HCT116 (cell line): ENCODE results near the gene WFDC5. TPM values are rescaled to one million over a fixed set of nuclear protein-coding genes. Genes with fewer than 3 reads are reported as not detected.
A peak's percentile ranks its signal among the peaks of the same experiment; 100 is the strongest.
"Not testable (repeated sequence)": the region's sequence is repeated elsewhere in the genome, so short reads cannot be mapped to it uniquely, and the experiment has no call there.

Experiments used
- ATAC-seq: fragments of 200-7000 bp; cut with Tn5 transposase; 2 replicates; pipeline ENCODE4 v1.9.1; 2020; ENCODE audit warnings: mild to moderate bottlenecking, moderate library complexity
- BruUV-seq: library from RNA; stranded (reverse); fragments of 400-500 nt; replicated peaks from 2 replicates; lab custom pipeline; 2021; lab: Mats Ljungman, UMichigan
- CTCF ChIA-PET: fragments of 300-600 bp; sonication (Branson Sonifier 250); formaldehyde crosslinking; loops from one replicate; lab custom pipeline; 2021; ENCODE audit warnings: antibody characterized with exemption; lab: Charles Lee
- POLR2A ChIA-PET: fragments of 300-600, 350-600 bp; sonication (Branson Sonifier 250); formaldehyde crosslinking; loops from one replicate; lab custom pipeline; 2021; ENCODE audit warnings: antibody characterized with exemption; lab: Charles Lee
- RAD21 ChIA-PET, 2 experiments: fragments of 300-600 bp; sonication (Branson Sonifier 250); formaldehyde crosslinking; loops; one replicate each; lab custom pipeline; 2023; ENCODE audit warnings: low total read pairs in 2 of 2; ENCODE audit not compliant: uncharacterized antibody in 2 of 2, unreplicated experiment in 2 of 2, low non-redundant PET in 1 of 2; lab: Charles Lee
- DNase-seq: peaks from one replicate; pipeline ENCODE4 v3.0.0-alpha.2; 2010; ENCODE audit warnings: low read depth, low spot score
- H2AFZ ChIP-seq: fragments of 200-600 bp; shearing (Covaris generic), sonication (generic); 2 replicates; pipeline ENCODE4 v1.6.1; 2017; ENCODE audit warnings: low read depth, mixed run types, mixed read lengths, antibody characterized with exemption, low read length; ENCODE audit not compliant: poor library complexity, severe bottlenecking
- H3K27ac ChIP-seq: 2 replicates; pipeline ENCODE4 v1.5.1; 2012; ENCODE audit warnings: low read depth, low read length
- H3K27me3 ChIP-seq: fragments of 200-600 bp; sonication (generic); 2 replicates; pipeline ENCODE4 v1.6.1; 2016; ENCODE audit warnings: mixed run types, low read length, mixed read lengths; ENCODE audit not compliant: insufficient read depth
- H3K36me3 ChIP-seq, 2 experiments: fragments of 200-500 bp in 1 of 2; fragments of 200-600 bp in 1 of 2; sonication (Bioruptor generic) in 1 of 2; sonication (generic) in 1 of 2; 2 replicates each; pipeline versions ENCODE4 v1.5.1 to v1.6.1; 2014 to 2016; ENCODE audit warnings: low read length in 2 of 2, inconsistent platforms in 1 of 2, mixed read lengths in 1 of 2, mixed run types in 1 of 2; ENCODE audit not compliant: insufficient read depth in 2 of 2, control insufficient read depth in 1 of 2
- H3K4me1 ChIP-seq, 2 experiments: fragments of 200-600 bp in 1 of 2; sonication (generic) in 1 of 2; 2 replicates each; pipeline versions ENCODE4 v1.5.1 to v1.6.1; 2012 to 2017; ENCODE audit warnings: low read length in 2 of 2, inconsistent platforms in 1 of 2, mild to moderate bottlenecking in 1 of 2, mixed read lengths in 1 of 2, mixed run types in 1 of 2, moderate library complexity in 1 of 2; ENCODE audit not compliant: insufficient read depth in 2 of 2, control insufficient read depth in 1 of 2
- H3K4me2 ChIP-seq: fragments of 200-600 bp; sonication (generic); 2 replicates; pipeline ENCODE4 v1.6.1; 2017; ENCODE audit warnings: mixed run types, low read length, mixed read lengths
- H3K4me3 ChIP-seq, 2 experiments: fragments of 200-600 bp in 1 of 2; sonication (generic) in 1 of 2; replicated peaks in 1 of 2; 2 replicates each; pipeline ENCODE4 v1.5.1; 2011 to 2016; ENCODE audit warnings: low read length in 2 of 2, control low read depth in 1 of 2, low read depth in 1 of 2, mild to moderate bottlenecking in 1 of 2, mixed read lengths in 1 of 2, mixed run types in 1 of 2
- H3K79me2 ChIP-seq: fragments of 200-600 bp; sonication (generic); 2 replicates; pipeline ENCODE4 v1.6.1; 2017; ENCODE audit warnings: mild to moderate bottlenecking, mixed run types, low read length, moderate library complexity, mixed read lengths; ENCODE audit not compliant: insufficient read depth
- H3K9ac ChIP-seq: fragments of 200-600 bp; sonication (generic); 2 replicates; pipeline ENCODE4 v1.6.1; 2016; ENCODE audit warnings: low read length, mixed read lengths
- H3K9me2 ChIP-seq: fragments of 200-600 bp; sonication (generic), shearing (Covaris generic); 2 replicates; pipeline ENCODE4 v1.6.1; 2017; ENCODE audit warnings: mixed run types, mild to moderate bottlenecking, moderate library complexity; ENCODE audit not compliant: insufficient read depth
- H3K9me3 ChIP-seq, 2 experiments: fragments of 200-500 bp in 1 of 2; fragments of 200-600 bp in 1 of 2; sonication (Bioruptor generic) in 1 of 2; sonication (generic) in 1 of 2; 2 replicates each; pipeline ENCODE4 v1.6.1; 2014 to 2017; ENCODE audit warnings: low read length in 2 of 2, mixed read lengths in 2 of 2, inconsistent platforms in 1 of 2, low read depth in 1 of 2, mild to moderate bottlenecking in 1 of 2, mixed run types in 1 of 2, moderate library complexity in 1 of 2; ENCODE audit not compliant: control insufficient read depth in 1 of 2, insufficient read depth in 1 of 2
- H4K20me1 ChIP-seq: fragments of 200-600 bp; sonication (generic), shearing (Covaris generic); 2 replicates; pipeline ENCODE4 v1.6.1; 2017; ENCODE audit warnings: mixed run types, mild to moderate bottlenecking, moderate library complexity; ENCODE audit not compliant: insufficient read depth
- CTCF ChIP-seq, 3 experiments: fragments of 200-600 bp in 1 of 3; sonication (generic) in 1 of 3; IDR thresholded peaks in 2 of 3; conservative IDR thresholded peaks in 1 of 3; 2 replicates each; pipeline ENCODE4 v1.5.1; 2012 to 2017; ENCODE audit warnings: low read depth in 2 of 3, low read length in 2 of 3, antibody characterized with exemption in 1 of 3, borderline replicate concordance in 1 of 3, control low read depth in 1 of 3, mild to moderate bottlenecking in 1 of 3, mixed read lengths in 1 of 3, mixed run types in 1 of 3, moderate library complexity in 1 of 3; ENCODE audit not compliant: insufficient read depth in 1 of 3
- RAD21 ChIP-seq: IDR thresholded peaks from 2 replicates; pipeline ENCODE4 v1.6.1; 2012; ENCODE audit warnings: low read depth, mild to moderate bottlenecking
- SP1 ChIP-seq: IDR thresholded peaks from 2 replicates; pipeline ENCODE4 v1.6.1; 2012; ENCODE audit warnings: low read depth
- intact Hi-C: fragments of 100-400 bp; cut with micrococcal nuclease; formaldehyde crosslinking; loops from 2 replicates; pipeline ENCODE4 v1.10.0; 2022
- total RNA-seq: library from RNA; stranded (reverse); gene quantifications from one replicate; pipeline ENCODE4 v1.2.1, GENCODE V29; 2021; ENCODE audit not compliant: unreplicated experiment

The WFDC5 gene
- total RNA-seq, 1 experiment from 2014 or later = not detected

- TF ChIP-seq CTCF (IDR thresholded peaks at IDR 0.05 in 2 of 3, conservative IDR thresholded peaks at IDR 0.05 in 1 of 3; ENCODE audit: borderline replicate concordance in 1 of 3, insufficient read depth in 1 of 3, low read depth in 2 of 3, low read length in 2 of 3) = no peak
Observed at GRCh38 chr20:45156713-45157112, 41.7 kb upstream of the WFDC5 start (continued).

- H2AFZ ChIP-seq, CTCF ChIA-PET, H3K9me3 ChIP-seq, H3K9ac ChIP-seq, H3K79me2 ChIP-seq, intact Hi-C loops, H3K4me1 ChIP-seq, BruUV-seq, H3K9me2 ChIP-seq, H3K4me2 ChIP-seq, ATAC-seq, RAD21 ChIA-PET, POLR2A ChIA-PET, H3K27me3 ChIP-seq, H3K4me3 ChIP-seq, H3K27ac ChIP-seq, DNase-seq, H3K36me3 ChIP-seq, H4K20me1 ChIP-seq: not testable (repeated sequence)
Observed at GRCh38 chr20:45154794-45155193, 39.8 kb upstream of the WFDC5 start.

- ChIA-PET CTCF (no interaction called here), RAD21 (no interaction called here), POLR2A (no interaction called here)
- no peak for ATAC-seq
- no peak for DNase-seq
- Histone ChIP-seq H3K9ac (no peak overlapping the region), H3K27ac (no peak overlapping the region), H3K4me1 (peaks cover 0 to 7% of the 10 kb centered on the region in 2 experiments; a peak in 1 of 4 replicates), H3K9me2 (no peaks in the 10 kb centered on the region), H3K4me2 (no peak overlapping the region), H3K79me2 (no peaks in the 10 kb centered on the region), H3K4me3 (no peak overlapping the region), H4K20me1 (no peaks in the 10 kb centered on the region), H2AFZ (no peak overlapping the region), H3K9me3 (peaks cover 0 to 4% of the 10 kb centered on the region in 2 experiments; a peak in 1 of 4 replicates), H3K36me3 (no peaks in the 10 kb centered on the region), H3K27me3 (peaks cover 4% of the 10 kb centered on the region; the same call in 1 of the 2 replicates)
- TF ChIP-seq SP1 (no peak), RAD21 (peak; percentile 29; the same call in 1 of the 2 replicates), CTCF (IDR thresholded peaks at IDR 0.05 in 2 of 3, conservative IDR thresholded peaks at IDR 0.05 in 1 of 3; ENCODE audit: borderline replicate concordance in 1 of 3, insufficient read depth in 1 of 3, low read depth in 2 of 3, low read length in 2 of 3) (no peak)
- intact Hi-C loops = no loop called here
- BruUV-seq = no TSS peak
Observed at GRCh38 chr20:45154183-45154582, 39.2 kb upstream of the WFDC5 start.
